GM21576 (cell line): ENCODE measurements around the gene MALRD1.

Source experiments
- ATAC-seq: cut with Tn5 transposase; IDR thresholded peaks from one replicate; pipeline ENCODE4 v1.9.1; 2021; ENCODE audit warnings: mild to moderate bottlenecking, moderate library complexity; ENCODE audit not compliant: unreplicated experiment

MALRD1 gene

DNA sequence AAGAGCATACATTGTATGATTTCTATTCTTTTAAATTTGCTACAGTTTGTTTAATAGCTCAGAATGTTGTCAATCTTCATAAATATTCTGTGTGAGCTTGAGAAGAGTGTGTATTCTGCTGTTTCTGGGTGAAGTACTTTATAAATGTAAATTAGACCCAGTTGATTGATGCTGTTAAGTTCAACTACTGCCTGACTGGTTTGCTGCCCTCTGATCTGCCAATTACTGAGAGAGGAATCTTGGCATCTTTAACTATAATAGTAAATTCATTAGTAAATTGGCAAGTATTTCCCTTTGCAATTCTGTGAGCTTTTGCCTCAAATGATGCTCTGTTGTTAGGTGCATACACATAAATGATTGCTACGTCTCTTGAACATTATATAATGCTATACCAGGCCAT lies 512.6 kb downstream of the MALRD1 start:
- no peak for ATAC-seq

- no peak for ATAC-seq
These were observed 515.0 kb downstream of the MALRD1 start for GRCh38 chr10:19563388-19564141.

- no peak for ATAC-seq
These were observed 521.5 kb downstream of the MALRD1 start for GRCh38 chr10:19570120-19570519.

GRCh38 chr10:19570991-19571390 lies 522.4 kb downstream of the MALRD1 start:
- no peak for ATAC-seq

DNA sequence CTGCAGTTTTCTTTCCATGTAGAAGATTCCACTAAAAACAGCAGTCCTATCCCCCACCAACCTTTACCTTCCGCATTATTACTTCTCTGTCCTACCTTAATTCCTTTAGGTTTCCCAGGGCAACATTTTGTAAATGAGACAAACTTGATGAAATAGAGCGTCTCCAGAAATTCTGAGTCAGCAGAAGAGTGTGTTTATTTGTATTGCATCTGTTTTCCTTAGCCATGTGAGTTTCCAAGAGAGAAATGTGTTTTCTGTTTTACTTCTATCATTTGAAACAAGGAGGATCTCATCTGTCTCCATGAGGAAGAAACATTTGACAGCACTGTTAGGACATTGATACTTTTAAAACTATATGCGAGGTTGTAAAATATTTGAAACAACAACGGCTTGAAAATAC lies 523.5 kb downstream of the MALRD1 start:
- no peak for ATAC-seq

DNA sequence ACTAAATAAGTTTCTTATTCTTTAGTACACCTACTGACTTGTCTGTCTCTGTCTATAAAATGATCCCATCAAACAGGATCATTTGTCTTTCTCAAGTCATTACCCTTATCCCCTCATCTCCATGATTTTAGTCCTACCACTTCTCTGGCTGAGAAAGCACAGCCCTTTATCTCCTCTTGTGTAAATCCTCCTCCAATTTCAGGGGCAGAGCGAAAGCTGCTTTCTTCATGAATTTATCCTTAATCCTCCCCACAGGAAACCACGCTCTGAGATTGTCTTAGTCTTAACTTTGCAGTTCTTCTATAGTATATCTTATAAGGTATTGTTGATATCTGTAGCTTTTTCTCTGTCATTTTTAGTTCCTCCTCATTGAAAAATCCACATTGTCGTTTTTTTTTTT lies 528.0 kb downstream of the MALRD1 start:
- ATAC-seq, result no peak

DNA sequence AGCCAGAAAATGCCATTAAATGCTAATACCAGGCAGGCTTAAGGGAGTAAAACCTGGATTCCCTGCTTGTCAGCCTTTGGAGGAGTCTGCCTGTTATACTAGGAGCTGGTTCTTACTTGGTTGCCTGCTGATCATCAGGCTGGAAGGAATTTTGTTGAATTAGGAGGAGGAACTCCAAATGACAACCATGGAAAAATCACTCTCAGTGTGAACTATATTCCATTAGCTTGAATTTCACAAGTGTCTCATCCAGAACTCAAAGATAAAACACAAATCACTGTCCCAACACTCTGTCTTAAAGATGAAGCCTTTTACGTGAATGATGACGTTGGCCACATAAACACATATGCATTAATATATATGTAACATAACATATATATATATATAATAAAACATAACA lies 528.8 kb downstream of the MALRD1 start:
- ATAC-seq, result no peak

- no peak for ATAC-seq
These were observed 529.2 kb downstream of the MALRD1 start for GRCh38 chr10:19577807-19578206.

DNA sequence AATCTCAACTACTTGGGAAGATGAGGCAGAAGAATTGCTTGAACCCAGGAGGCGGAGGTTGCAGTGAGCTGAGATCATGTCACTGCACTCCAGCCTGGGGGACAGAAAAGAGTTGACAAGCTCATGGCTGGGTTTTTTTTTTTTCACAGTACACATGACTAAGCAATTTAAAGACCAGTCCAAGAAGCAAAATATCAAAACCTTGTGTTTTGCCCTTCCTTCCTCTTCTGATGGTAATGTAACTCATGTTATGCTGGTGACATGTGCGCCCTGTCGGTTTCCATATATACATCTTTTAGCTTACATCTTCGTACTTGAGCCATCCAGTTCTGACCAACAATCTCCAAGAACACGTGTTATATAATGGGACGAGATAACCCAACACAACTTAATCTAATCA lies 530.0 kb downstream of the MALRD1 start:
- no peak for ATAC-seq

- ATAC-seq, result no peak
These were observed 531.4 kb downstream of the MALRD1 start for GRCh38 chr10:19579761-19580545.

DNA sequence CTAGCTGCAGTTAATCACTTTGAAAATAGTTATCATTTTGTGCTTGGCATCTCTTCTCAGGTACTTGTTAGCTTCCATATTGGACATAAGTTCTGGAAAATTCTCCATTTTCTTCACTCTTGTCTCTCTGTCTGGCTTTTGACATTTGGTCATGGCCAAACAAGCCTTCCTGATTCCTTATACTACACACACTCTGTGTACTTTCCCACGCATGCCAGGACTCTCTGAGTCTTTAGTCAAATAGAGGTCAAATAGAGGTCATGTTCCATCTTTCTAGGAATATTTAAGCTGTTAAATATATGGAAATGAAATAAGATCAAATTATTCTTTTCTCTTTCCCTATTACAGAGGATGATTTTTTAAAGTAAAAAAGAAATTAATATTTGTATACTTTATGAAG lies 532.1 kb downstream of the MALRD1 start:
- ATAC-seq, result no peak

- no peak for ATAC-seq
These were observed 540.0 kb downstream of the MALRD1 start for GRCh38 chr10:19588608-19589007.

DNA sequence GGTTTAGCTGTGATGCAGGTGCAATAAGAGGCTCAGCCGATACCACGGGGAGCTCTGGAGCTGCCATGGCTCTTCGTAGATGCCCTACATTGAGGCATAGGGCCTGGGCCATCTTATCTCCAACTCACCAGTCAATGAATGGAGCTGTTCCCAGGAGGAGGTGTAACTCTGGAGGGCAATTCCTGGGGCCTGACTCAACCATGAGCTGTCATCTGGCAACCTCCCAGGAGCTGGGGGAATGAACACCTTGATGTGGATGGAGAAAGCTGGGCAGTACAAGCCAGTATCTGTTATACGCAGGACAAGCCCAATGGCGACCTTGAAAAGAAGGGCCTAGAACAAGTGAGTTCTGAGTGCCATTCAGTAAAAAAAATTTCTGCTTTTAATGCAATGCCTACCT lies 543.7 kb downstream of the MALRD1 start:
- ATAC-seq, result no peak

GRCh38 chr10:19595212-19595845 lies 546.7 kb downstream of the MALRD1 start:
- no peak for ATAC-seq

GRCh38 chr10:19605806-19606205 lies 557.2 kb downstream of the MALRD1 start:
- ATAC-seq, result no peak

- no peak for ATAC-seq
These were observed 558.4 kb downstream of the MALRD1 start for GRCh38 chr10:19606968-19607367.

- ATAC-seq, result no peak
These were observed 563.2 kb downstream of the MALRD1 start for GRCh38 chr10:19611775-19612174.

DNA sequence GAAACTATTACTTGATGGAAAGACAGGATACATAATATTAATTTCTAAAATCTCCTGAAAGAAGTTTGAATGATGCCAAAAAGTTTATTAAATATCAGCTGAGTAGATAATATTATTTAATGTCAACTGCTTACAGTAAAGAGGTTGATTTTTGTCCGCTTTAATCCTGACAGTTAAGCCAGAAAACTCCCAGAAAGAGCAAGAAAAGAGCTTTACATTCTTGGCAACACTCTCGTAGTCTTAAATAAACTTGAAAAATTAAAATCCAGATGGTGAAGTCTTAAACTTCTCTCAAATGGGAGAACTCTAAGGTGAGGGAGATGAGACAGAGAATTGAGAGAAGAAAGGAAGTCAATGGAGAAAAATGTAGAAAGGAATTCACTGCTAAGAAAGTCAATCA lies 568.4 kb downstream of the MALRD1 start:
- no peak for ATAC-seq

- ATAC-seq, result no peak
These were observed 572.2 kb downstream of the MALRD1 start for GRCh38 chr10:19620811-19621210.

- no peak for ATAC-seq
These were observed 574.7 kb downstream of the MALRD1 start for GRCh38 chr10:19623321-19623720.

DNA sequence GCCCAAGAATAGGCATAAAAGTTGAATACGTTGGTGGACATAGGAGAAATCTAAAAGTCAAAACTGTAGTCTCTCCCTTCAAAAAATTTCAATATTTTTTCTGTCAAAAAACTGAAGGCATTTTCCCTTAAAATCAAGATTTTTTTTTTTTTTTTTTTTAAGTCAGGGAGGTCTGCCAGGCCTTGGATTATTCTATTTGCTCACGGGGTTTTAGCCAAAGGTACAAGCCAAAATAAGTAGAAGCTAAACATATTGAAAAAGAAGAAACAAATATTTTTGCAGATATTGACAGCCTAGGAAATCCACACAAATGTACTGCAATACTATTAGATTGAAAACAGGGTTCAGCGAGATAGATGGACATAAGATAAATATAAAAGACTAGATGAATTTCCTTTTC lies 577.6 kb downstream of the MALRD1 start:
- no peak for ATAC-seq
